Spinal cord (tissue), 10 donors: ENCODE results near the gene SLC12A1. TPM values are rescaled to one million over a fixed set of nuclear protein-coding genes. Genes with fewer than 3 reads are reported as not detected.

Experiments
- DNase-seq, 6 donors: peaks; one replicate each; pipeline versions ENCODE4 v3.0.0 to v3.0.0-alpha.2; 2013 to 2015; ENCODE audit warnings: low spot score in 6 of 6, low read depth in 4 of 6
- H3K27ac ChIP-seq: one replicate; pipeline ENCODE4 v1.5.1; 2013; ENCODE audit warnings: low read depth, low read length, control low read depth
- H3K27me3 ChIP-seq: one replicate; pipeline ENCODE4 v1.6.1; 2013; ENCODE audit warnings: low read length; ENCODE audit not compliant: control insufficient read depth, insufficient read depth
- H3K36me3 ChIP-seq: one replicate; pipeline ENCODE4 v1.6.1; 2013; ENCODE audit warnings: low read length; ENCODE audit not compliant: control insufficient read depth, insufficient read depth
- H3K4me1 ChIP-seq: one replicate; pipeline ENCODE4 v1.6.1; 2013; ENCODE audit warnings: low read length; ENCODE audit not compliant: control insufficient read depth, insufficient read depth
- H3K4me3 ChIP-seq: one replicate; pipeline ENCODE4 v1.5.1; 2013; ENCODE audit warnings: low read depth, low read length, control low read depth
- H3K9me3 ChIP-seq: one replicate; pipeline ENCODE4 v1.6.1; 2013; ENCODE audit warnings: low read length; ENCODE audit not compliant: control insufficient read depth, insufficient read depth
- WGBS: methylation state at CpG from one replicate; pipeline ENCODE4 v1.1.5; 2013; ENCODE audit warnings: missing lambda C conversion rate; ENCODE audit not compliant: insufficient coverage; 5-methylcytosine and 5-hydroxymethylcytosine counted together
- polyA plus RNA-seq, 2 donors: library from polyadenylated mRNA; unstranded; fragments of 120-200 nt; gene quantifications; one replicate each; pipeline ENCODE4 v1.2.1, GENCODE V29; 2013; ENCODE audit not compliant: insufficient read length in 2 of 2
- total RNA-seq, 2 donors: library from RNA; depleted of rRNA in 1 of 2; stranded (reverse); fragments of 120-200 nt in 1 of 2; fragments of >200 nt in 1 of 2; gene quantifications; one replicate each; pipeline versions ENCODE4 v1.2.3 to v1.2.4, GENCODE V29; 2013 to 2014
- donor health status: healthy.

The SLC12A1 gene
- total and polyA plus RNA-seq, 4 donors, result 1.9 to 5.6 (median 3.6) TPM

- H3K36me3 ChIP-seq, result peaks cover 5% of the 10 kb centered on the region
- peak in 1 of 6 donors; percentile 2 for DNase-seq
- H3K4me1 ChIP-seq, result peaks cover 7% of the 10 kb centered on the region
- H3K9me3 ChIP-seq, result no peaks in the 10 kb centered on the region
- 24% methylated on average over 2 of the region's 9 CpGs for WGBS
- peak overlapping the region; percentile 97 for H3K4me3 ChIP-seq
- H3K27ac ChIP-seq, result no peak overlapping the region
- no peaks in the 10 kb centered on the region for H3K27me3 ChIP-seq
Measured at GRCh38 chr15:48332642-48333034, 126.5 kb downstream of the SLC12A1 start.

GRCh38 chr15:48333540-48333939 is 127.4 kb downstream of the SLC12A1 start:
- no peaks in the 10 kb centered on the region for H3K27me3 ChIP-seq
- peaks cover 5% of the 10 kb centered on the region for H3K36me3 ChIP-seq
- H3K4me1 ChIP-seq, result peaks cover 7% of the 10 kb centered on the region
- H3K27ac ChIP-seq, result no peak overlapping the region
- no peaks in the 10 kb centered on the region for H3K9me3 ChIP-seq
- WGBS, result no CpG with 5 or more reads among the region's 4 CpGs
- no peak overlapping the region for H3K4me3 ChIP-seq
- no peak for DNase-seq

GRCh38 chr15:48334260-48334659 is 128.2 kb downstream of the SLC12A1 start:
- Histone ChIP-seq H3K4me1 (peaks cover 7% of the 10 kb centered on the region), H3K4me3 (no peak overlapping the region), H3K27me3 (no peaks in the 10 kb centered on the region), H3K27ac (no peak overlapping the region), H3K9me3 (no peaks in the 10 kb centered on the region), H3K36me3 (peaks cover 5% of the 10 kb centered on the region)
- WGBS, result 100% methylated on average over 1 of the region's 2 CpGs
- no peak for DNase-seq

GRCh38 chr15:48336940-48337339 is 130.8 kb downstream of the SLC12A1 start:
- Histone ChIP-seq H3K27ac (no peak overlapping the region), H3K9me3 (no peaks in the 10 kb centered on the region), H3K36me3 (peaks cover 5% of the 10 kb centered on the region), H3K27me3 (no peaks in the 10 kb centered on the region), H3K4me3 (no peak overlapping the region), H3K4me1 (peaks cover 7% of the 10 kb centered on the region)
- peak in 2 of 6 donors; percentile 7 to 8 for DNase-seq
- WGBS, result no CpG with 5 or more reads among the region's 2 CpGs

- H3K27ac ChIP-seq, result no peak overlapping the region
- DNase-seq, result no peak
- peaks cover 1% of the 10 kb centered on the region for H3K4me1 ChIP-seq
- no peaks in the 10 kb centered on the region for H3K27me3 ChIP-seq
- WGBS, result no CpG with 5 or more reads among the region's 1 CpG
- no peaks in the 10 kb centered on the region for H3K9me3 ChIP-seq
- peaks cover 5% of the 10 kb centered on the region for H3K36me3 ChIP-seq
- H3K4me3 ChIP-seq, result no peak overlapping the region
Measured at GRCh38 chr15:48337607-48338006, 131.5 kb downstream of the SLC12A1 start.

- H3K36me3 ChIP-seq, result peaks cover 6% of the 10 kb centered on the region
Measured at GRCh38 chr15:48340111-48340510, 134.0 kb downstream of the SLC12A1 start.

GRCh38 chr15:48343865-48344264 is 137.8 kb downstream of the SLC12A1 start:
- DNase-seq, result no peak
- Histone ChIP-seq H3K4me3 (no peak overlapping the region), H3K36me3 (peaks cover 6% of the 10 kb centered on the region), H3K27ac (no peak overlapping the region), H3K4me1 (no peaks in the 10 kb centered on the region), H3K9me3 (no peaks in the 10 kb centered on the region), H3K27me3 (no peaks in the 10 kb centered on the region)
- 97% methylated on average over 6 of the region's 6 CpGs for WGBS

More at GRCh38 chr15:48340111-48340510, 134.0 kb downstream of the SLC12A1 start:
- no peak overlapping the region for H3K27ac ChIP-seq
- H3K9me3 ChIP-seq, result no peaks in the 10 kb centered on the region
- H3K27me3 ChIP-seq, result no peaks in the 10 kb centered on the region
- DNase-seq, result no peak
- 87% methylated on average over 2 of the region's 4 CpGs for WGBS
- no peak overlapping the region for H3K4me3 ChIP-seq
- no peaks in the 10 kb centered on the region for H3K4me1 ChIP-seq

GRCh38 chr15:48345516-48345915 is 139.4 kb downstream of the SLC12A1 start:
- Histone ChIP-seq H3K36me3 (peaks cover 6% of the 10 kb centered on the region), H3K4me3 (no peak overlapping the region), H3K27me3 (no peaks in the 10 kb centered on the region), H3K27ac (no peak overlapping the region), H3K4me1 (no peaks in the 10 kb centered on the region), H3K9me3 (no peaks in the 10 kb centered on the region)
- no peak for DNase-seq

- no peak overlapping the region for H3K4me3 ChIP-seq
Measured at GRCh38 chr15:48352474-48353072, 146.5 kb downstream of the SLC12A1 start.

More at GRCh38 chr15:48352474-48353072, 146.5 kb downstream of the SLC12A1 start:
- H3K27ac ChIP-seq, result no peak overlapping the region
- H3K9me3 ChIP-seq, result no peaks in the 10 kb centered on the region
- no CpG with 5 or more reads among the region's 6 CpGs for WGBS
- no peaks in the 10 kb centered on the region for H3K36me3 ChIP-seq
- no peaks in the 10 kb centered on the region for H3K27me3 ChIP-seq
- peak; percentile 47 to 94 (median 63) for DNase-seq
- no peaks in the 10 kb centered on the region for H3K4me1 ChIP-seq
